PC-3 (cell line): ENCODE results near the gene UMAD1. TPM values are rescaled to one million over a fixed set of nuclear protein-coding genes. Genes with fewer than 3 reads are reported as not detected.

Source experiments
- ATAC-seq: fragments of 200-7000 bp; cut with Tn5 transposase; 2 replicates; pipeline ENCODE4 v1.9.1; 2020; ENCODE audit warnings: mild to moderate bottlenecking, moderate library complexity
- BruUV-seq: library from RNA; stranded (reverse); fragments of 400-500 nt; replicated peaks from 2 replicates; lab custom pipeline; 2021; lab: Mats Ljungman, UMichigan
- CTCF ChIA-PET: fragments of 300-600 bp; sonication (Branson Sonifier 250); formaldehyde crosslinking; loops from one replicate; lab custom pipeline; 2022; ENCODE audit warnings: antibody characterized with exemption; lab: Charles Lee
- POLR2A ChIA-PET: fragments of 300-600 bp; sonication (Branson Sonifier 250); formaldehyde crosslinking; loops from one replicate; lab custom pipeline; 2022; ENCODE audit warnings: antibody characterized with exemption; ENCODE audit not compliant: unreplicated experiment; lab: Charles Lee
- DNase-seq: peaks from one replicate; pipeline ENCODE4 v3.0.0-alpha.2; 2015
- H2AFZ ChIP-seq: fragments of 300-600 bp; sonication (generic); 2 replicates; pipeline ENCODE4 v1.6.0; 2016; ENCODE audit warnings: antibody characterized with exemption, low read length
- H3F3A ChIP-seq: fragments of 300-600 bp; sonication (generic); one replicate; pipeline ENCODE4 v1.6.0; 2017; ENCODE audit warnings: antibody characterized with exemption, low read length, control low read depth, mild to moderate bottlenecking; ENCODE audit not compliant: unreplicated experiment
- H3K27ac ChIP-seq: fragments of 300-600 bp; sonication (generic); 2 replicates; pipeline ENCODE4 v1.5.1; 2016; ENCODE audit warnings: mild to moderate bottlenecking, low read length
- H3K27me3 ChIP-seq: fragments of 300-600 bp; sonication (generic); 2 replicates; pipeline ENCODE4 v1.6.1; 2016; ENCODE audit warnings: low read length, mixed read lengths
- H3K36me3 ChIP-seq: fragments of 300-600 bp; sonication (generic); 2 replicates; pipeline ENCODE4 v1.6.1; 2016; ENCODE audit warnings: low read depth, mixed run types, low read length, mixed read lengths
- H3K4me1 ChIP-seq: fragments of 300-600 bp; sonication (generic); 2 replicates; pipeline ENCODE4 v1.5.1; 2016; ENCODE audit warnings: low read length; ENCODE audit not compliant: insufficient read depth
- H3K4me2 ChIP-seq: fragments of 300-600 bp; sonication (generic); 2 replicates; pipeline ENCODE4 v1.6.0; 2016; ENCODE audit warnings: low read length
- H3K4me3 ChIP-seq: fragments of 300-600 bp; sonication (generic); 2 replicates; pipeline ENCODE4 v1.5.1; 2016; ENCODE audit warnings: mild to moderate bottlenecking, low read length, mixed read lengths
- H3K79me2 ChIP-seq: fragments of 300-600 bp; sonication (generic); 2 replicates; pipeline ENCODE4 v1.6.1; 2017; ENCODE audit warnings: low read length, mixed read lengths
- H3K9ac ChIP-seq: fragments of 300-600 bp; sonication (generic); 2 replicates; pipeline ENCODE4 v1.6.0; 2016; ENCODE audit warnings: mild to moderate bottlenecking, low read length
- H3K9me2 ChIP-seq: fragments of 300-600 bp; sonication (generic); replicated peaks from 2 replicates; pipeline ENCODE4 v1.6.1; 2016; ENCODE audit warnings: mixed run types, low read length, mixed read lengths
- H3K9me3 ChIP-seq: fragments of 300-600 bp; sonication (generic); 2 replicates; pipeline ENCODE4 v1.6.1; 2016; ENCODE audit warnings: low read length, mixed read lengths
- H4K20me1 ChIP-seq: fragments of 300-600 bp; sonication (generic); 2 replicates; pipeline ENCODE4 v1.6.1; 2016; ENCODE audit warnings: low read length, mixed read lengths
- EZH2 ChIP-seq: fragments of 300-600 bp; sonication (generic); IDR thresholded peaks from one replicate; pipeline ENCODE4 v1.6.1; 2017; ENCODE audit warnings: antibody characterized with exemption, mild to moderate bottlenecking, low read length; ENCODE audit not compliant: unreplicated experiment
- EZH2phosphoT487 ChIP-seq: fragments of 300-600 bp; sonication (generic); IDR thresholded peaks from 2 replicates; pipeline ENCODE4 v1.6.1; 2018; ENCODE audit warnings: mild to moderate bottlenecking, antibody characterized with exemption, low read length, borderline replicate concordance
- intact Hi-C: fragments of 100-400 bp; cut with micrococcal nuclease; formaldehyde crosslinking; loops from 2 replicates; pipeline ENCODE4 v1.9.0; 2023
- total RNA-seq: library from RNA; depleted of rRNA; stranded (reverse); fragments of >200 nt; gene quantifications from 2 replicates; pipeline ENCODE4 v1.2.3, GENCODE V29; 2014
- TF ChIP-seq, protein P1 (sequence below): fragments of 300-600 bp; sonication (generic); conservative IDR thresholded peaks from 2 replicates; pipeline ENCODE4 v1.5.1; 2017; ENCODE audit warnings: antibody characterized with exemption, low read depth, mild to moderate bottlenecking, low read length

The UMAD1 gene
- total RNA-seq, 1 experiment from 2014 or later, result 8.9 TPM

DNA sequence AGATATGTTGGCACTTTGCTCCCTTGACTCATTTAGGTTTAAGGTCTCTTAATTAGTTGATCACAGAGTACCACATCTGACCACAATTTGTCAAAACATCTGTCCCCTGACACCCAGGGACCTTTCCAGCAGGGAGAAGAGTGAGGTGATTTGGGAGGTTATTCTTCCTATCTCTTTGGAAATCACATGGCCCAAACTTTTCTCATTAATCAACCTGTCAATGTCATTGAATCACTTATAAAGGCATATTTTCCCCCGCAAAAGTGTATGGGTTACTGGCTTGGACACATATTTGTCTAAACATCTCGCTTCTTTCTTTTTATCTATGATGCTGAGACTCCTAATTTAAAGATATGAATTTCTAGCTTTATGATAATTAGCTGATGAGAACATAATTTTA lies 170.3 kb downstream of the UMAD1 start:
- peaks cover 15% of the 10 kb centered on the region for H3K4me1 ChIP-seq
- H3K27me3 ChIP-seq, result no peaks in the 10 kb centered on the region
- DNase-seq (no peak), ATAC-seq (no peak)
- no peak overlapping the region for H3K27ac ChIP-seq
- ChIA-PET CTCF (no interaction called here), POLR2A (no interaction called here)
- H3K9me2 ChIP-seq, result no peaks in the 10 kb centered on the region
- TF ChIP-seq, protein P1, sequence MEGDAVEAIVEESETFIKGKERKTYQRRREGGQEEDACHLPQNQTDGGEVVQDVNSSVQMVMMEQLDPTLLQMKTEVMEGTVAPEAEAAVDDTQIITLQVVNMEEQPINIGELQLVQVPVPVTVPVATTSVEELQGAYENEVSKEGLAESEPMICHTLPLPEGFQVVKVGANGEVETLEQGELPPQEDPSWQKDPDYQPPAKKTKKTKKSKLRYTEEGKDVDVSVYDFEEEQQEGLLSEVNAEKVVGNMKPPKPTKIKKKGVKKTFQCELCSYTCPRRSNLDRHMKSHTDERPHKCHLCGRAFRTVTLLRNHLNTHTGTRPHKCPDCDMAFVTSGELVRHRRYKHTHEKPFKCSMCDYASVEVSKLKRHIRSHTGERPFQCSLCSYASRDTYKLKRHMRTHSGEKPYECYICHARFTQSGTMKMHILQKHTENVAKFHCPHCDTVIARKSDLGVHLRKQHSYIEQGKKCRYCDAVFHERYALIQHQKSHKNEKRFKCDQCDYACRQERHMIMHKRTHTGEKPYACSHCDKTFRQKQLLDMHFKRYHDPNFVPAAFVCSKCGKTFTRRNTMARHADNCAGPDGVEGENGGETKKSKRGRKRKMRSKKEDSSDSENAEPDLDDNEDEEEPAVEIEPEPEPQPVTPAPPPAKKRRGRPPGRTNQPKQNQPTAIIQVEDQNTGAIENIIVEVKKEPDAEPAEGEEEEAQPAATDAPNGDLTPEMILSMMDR, result no peak
- TF ChIP-seq EZH2 (no peak), EZH2phosphoT487 (no peak)
- H4K20me1 ChIP-seq, result no peaks in the 10 kb centered on the region
- no peaks in the 10 kb centered on the region for H3K79me2 ChIP-seq
- H3K9me3 ChIP-seq, result no peaks in the 10 kb centered on the region
- BruUV-seq, result no TSS peak
- no peak overlapping the region for H3K4me2 ChIP-seq
- H3K36me3 ChIP-seq, result no peaks in the 10 kb centered on the region
- no peak overlapping the region for H2AFZ ChIP-seq
- no peaks in the 10 kb centered on the region for H3F3A ChIP-seq
- no peak overlapping the region for H3K4me3 ChIP-seq
- intact Hi-C loops, result no loop called here
- no peak overlapping the region for H3K9ac ChIP-seq

DNA sequence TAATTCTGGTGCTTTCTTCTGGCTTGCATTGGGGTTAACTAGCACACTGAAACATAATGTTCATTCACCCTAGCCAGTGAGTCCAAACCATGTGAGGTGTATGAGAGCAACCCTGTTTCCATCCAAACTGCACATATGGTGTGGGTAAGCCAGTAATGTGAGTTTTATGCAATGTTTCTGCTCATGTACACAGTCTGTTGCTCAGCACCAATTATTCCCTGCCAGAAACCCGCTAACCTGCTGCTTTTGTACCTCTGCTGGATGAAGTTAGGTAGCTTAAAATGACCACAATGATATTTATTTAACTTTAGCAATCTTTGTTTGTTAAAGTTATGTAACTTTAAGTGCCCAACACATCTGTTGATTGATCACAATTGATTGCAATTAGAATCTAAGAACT lies 171.6 kb downstream of the UMAD1 start:
- Histone ChIP-seq H3K27me3 (no peaks in the 10 kb centered on the region), H3K9me3 (no peaks in the 10 kb centered on the region), H3K9ac (no peak overlapping the region), H3K79me2 (no peaks in the 10 kb centered on the region), H3K4me3 (no peak overlapping the region), H3K4me1 (peaks cover 19% of the 10 kb centered on the region), H3K9me2 (no peaks in the 10 kb centered on the region), H3K36me3 (no peaks in the 10 kb centered on the region), H3F3A (no peaks in the 10 kb centered on the region), H4K20me1 (no peaks in the 10 kb centered on the region), H3K4me2 (no peak overlapping the region), H2AFZ (no peak overlapping the region), H3K27ac (no peak overlapping the region)
- no peak for DNase-seq
- ATAC-seq, result no peak
- POLR2A ChIA-PET, result no interaction called here
- CTCF ChIA-PET, result no interaction called here
- no TSS peak for BruUV-seq
- intact Hi-C loops, result no loop called here
- TF ChIP-seq, protein P1, result no peak
- TF ChIP-seq EZH2phosphoT487 (no peak), EZH2 (no peak)

DNA sequence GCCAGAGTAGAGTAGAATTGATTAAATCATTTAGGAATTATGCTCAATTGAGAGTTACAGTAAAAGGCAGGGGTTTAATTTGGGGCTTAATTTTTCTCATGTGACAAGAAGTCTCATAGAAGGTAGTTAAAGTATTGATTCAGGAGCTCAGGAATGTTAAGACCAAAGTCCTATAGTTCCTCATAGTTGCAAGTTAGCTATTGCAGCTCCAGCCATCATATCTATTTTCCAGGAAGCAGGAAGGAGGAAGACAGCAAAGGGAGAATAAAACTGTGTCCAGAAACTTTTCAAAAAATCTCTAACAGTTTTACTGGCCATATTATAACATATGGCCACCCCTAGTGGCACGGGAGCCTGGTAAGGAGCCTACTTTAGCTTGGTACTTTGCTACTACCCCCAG lies 174.8 kb downstream of the UMAD1 start:
- H3K4me3 ChIP-seq, result no peak overlapping the region
- no peak overlapping the region for H3K9ac ChIP-seq
- H3K9me2 ChIP-seq, result no peaks in the 10 kb centered on the region
- TF ChIP-seq, protein P1, result no peak
- no peak overlapping the region for H3K4me2 ChIP-seq
- intact Hi-C loops, result no loop called here
- ATAC-seq (no peak), DNase-seq (no peak)
- H3K4me1 ChIP-seq, result peaks cover 12% of the 10 kb centered on the region
- H3K36me3 ChIP-seq, result no peaks in the 10 kb centered on the region
- no peak overlapping the region for H3K27ac ChIP-seq
- CTCF ChIA-PET, result no interaction called here
- BruUV-seq, result no TSS peak
- POLR2A ChIA-PET, result no interaction called here
- H3K9me3 ChIP-seq, result no peaks in the 10 kb centered on the region
- no peaks in the 10 kb centered on the region for H3K79me2 ChIP-seq
- no peaks in the 10 kb centered on the region for H3K27me3 ChIP-seq
- no peak overlapping the region for H2AFZ ChIP-seq
- no peaks in the 10 kb centered on the region for H4K20me1 ChIP-seq
- H3F3A ChIP-seq, result no peaks in the 10 kb centered on the region
